HG02763 (cell line): ENCODE data around the gene CNTNAP5.

Source experiments
- ATAC-seq: cut with Tn5 transposase; IDR thresholded peaks from one replicate; pipeline ENCODE4 v1.9.1; 2021; ENCODE audit warnings: mild to moderate bottlenecking, moderate library complexity; ENCODE audit not compliant: unreplicated experiment

Gene CNTNAP5

DNA sequence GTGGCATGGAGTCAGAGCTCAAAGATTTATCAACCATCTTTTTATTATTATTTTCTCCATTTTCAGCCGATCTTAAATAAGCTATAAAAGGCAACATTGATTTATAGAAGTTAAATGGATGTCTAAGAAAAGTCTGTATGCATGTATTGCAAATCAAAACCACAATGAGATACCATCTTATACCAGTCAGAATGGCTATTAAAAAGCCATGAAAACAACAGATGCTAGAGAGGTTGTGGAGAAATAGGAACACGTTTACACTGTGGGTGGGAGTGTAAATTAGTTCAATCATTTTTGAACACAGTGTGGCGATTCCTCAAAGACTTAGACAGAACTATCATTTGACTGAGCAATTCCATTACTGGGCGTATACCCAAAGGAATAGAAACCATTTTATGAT, 731.0 kb downstream of the CNTNAP5 start:
- ATAC-seq = no peak

DNA sequence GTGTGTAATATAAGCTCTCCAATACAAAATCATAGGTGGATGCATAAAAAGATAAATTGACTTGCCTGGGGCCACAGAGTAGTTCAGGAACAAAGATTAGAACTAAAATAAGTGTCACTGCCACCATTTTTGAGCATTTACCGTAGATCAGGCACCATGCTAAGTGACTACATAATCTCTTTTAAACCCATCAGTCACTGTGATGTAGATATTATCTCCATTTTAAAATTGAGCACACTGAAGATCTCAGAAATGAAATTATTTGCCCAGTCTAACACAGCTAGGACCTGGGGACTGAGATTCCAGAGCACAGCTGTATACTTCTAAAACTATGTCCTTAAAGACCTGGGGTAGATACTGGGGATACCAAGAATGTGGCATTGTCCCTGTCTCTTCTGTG, 737.3 kb downstream of the CNTNAP5 start:
- ATAC-seq = no peak

DNA sequence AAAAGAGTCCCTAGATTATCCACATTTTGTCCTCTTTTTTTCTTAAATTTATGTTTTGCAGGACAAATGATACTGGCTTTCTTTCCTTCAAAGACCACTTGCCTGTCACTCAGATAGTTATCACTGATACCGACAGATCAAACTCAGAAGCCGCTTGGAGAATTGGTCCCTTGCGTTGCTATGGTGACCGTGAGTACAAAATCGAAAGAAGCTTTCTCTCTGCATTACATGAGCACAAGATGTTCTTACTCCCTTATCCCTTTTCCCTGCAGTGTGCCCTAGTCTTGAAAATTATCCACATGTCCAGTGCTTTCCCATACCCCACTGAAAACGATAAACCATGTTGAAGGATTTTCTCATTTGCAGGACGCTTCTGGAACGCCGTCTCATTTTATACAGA, 738.5 kb downstream of the CNTNAP5 start:
- no peak for ATAC-seq

DNA sequence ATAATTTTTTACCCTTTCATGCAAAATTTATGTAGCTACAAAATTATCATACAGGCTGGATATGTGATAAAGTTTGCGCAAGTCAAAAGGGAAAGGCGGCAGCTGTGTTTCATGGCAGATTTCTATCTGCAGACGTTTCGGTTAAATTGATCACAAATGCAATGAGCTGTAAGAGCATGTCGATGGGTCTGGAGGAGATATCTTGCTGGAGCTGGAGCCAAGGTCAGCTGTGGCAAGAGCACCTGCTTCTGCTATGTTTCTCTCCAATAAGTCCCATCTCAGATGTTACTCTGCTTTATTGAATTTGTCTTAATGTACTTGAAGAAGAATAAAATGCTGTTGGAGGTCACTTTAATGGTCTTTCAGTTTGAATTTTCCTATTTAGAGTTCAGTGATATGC, 749.7 kb downstream of the CNTNAP5 start:
- no peak for ATAC-seq

DNA sequence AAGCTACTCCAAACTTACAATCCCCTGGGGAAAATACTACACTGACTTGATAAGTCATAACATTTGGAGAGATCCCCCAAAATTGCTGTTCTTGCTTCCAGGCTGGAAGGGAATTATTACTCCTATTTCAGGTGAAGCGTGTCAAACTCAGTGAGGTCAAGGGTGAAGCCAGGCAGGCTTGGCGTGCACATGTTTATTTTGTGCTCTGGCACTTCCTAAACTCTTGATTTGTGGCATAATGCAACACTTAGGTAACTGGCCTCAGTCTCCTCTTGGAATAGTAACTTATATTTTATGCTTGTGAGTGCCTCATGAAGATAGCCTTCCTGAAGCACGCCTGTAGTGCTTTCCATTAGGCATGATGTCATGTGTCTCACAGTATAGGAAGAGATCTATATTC, 751.2 kb downstream of the CNTNAP5 start:
- ATAC-seq = no peak

DNA sequence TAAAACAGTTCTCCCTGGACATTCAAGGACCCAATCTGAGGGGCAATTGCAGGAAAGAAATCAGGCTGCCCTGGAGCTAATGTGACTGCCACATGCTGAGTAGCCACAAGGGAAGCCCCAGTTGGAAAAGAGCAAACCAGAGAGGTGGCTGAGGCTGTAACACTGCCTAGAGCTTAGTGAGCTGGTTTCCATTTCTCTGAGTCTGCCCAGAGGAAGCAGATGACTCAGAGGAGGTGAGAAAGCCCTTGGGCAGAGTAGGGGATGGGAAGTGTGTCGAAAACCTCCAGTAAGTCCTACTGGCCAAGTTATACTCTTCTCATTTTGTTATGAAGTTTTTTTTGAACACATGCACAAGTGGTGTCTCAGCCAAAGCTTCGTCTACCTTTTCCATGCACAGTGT, 753.0 kb downstream of the CNTNAP5 start:
- no peak for ATAC-seq

DNA sequence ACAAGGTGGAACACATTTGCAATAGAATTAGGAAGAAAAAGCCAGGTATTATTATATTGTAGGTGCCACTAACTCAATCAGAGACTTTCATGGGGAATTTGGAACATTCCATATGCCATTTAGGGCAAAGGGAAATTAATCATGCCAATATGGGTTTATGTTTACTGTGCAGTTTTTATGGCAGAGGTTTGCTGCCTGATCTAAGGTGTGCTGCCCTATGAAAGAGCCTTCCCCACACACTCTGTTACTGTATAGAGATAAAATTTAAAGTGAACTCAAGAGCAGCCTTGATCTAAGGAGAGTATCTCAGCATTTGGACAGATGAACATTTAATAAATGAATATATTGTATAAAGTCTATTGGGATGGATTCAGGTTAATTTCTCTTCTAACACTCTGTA, 771.6 kb downstream of the CNTNAP5 start:
- no peak for ATAC-seq

DNA sequence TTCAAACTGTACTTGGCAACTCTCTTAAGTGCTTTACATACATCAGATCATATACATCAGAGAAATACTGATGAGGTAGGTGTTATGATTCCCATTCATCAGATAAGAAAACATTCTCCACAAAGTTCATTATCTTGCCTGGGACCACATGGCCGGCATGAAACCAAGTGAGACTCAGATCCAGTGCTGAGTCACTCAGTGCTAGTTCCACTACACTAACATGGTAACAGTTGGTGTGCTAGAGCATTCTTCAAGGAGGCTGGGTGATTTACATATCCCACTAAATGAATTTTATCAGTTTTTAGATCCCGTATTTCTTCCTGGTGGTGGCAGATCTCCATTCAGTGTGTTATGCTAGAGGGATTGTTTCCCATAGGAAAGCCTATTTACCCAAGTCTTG, 772.0 kb downstream of the CNTNAP5 start:
- ATAC-seq = no peak

DNA sequence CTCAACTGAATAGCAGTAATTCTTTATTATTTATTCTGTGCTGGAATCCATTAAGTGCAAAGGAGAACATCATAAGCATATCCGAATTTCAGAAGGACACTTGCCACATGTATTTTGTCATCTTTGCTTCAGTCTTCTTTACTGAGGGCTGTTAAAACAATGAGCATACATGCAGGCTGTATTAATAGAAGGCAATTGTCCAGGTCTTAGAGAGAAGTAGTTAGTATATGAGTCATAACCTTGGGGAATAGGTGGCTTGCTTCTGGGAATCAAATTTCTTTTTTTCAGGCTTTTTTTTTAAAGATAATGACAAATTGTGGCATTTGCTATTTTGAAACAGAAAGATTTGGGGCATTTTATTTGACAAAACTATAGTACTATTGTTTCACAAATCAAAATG, 773.5 kb downstream of the CNTNAP5 start:
- no peak for ATAC-seq

DNA sequence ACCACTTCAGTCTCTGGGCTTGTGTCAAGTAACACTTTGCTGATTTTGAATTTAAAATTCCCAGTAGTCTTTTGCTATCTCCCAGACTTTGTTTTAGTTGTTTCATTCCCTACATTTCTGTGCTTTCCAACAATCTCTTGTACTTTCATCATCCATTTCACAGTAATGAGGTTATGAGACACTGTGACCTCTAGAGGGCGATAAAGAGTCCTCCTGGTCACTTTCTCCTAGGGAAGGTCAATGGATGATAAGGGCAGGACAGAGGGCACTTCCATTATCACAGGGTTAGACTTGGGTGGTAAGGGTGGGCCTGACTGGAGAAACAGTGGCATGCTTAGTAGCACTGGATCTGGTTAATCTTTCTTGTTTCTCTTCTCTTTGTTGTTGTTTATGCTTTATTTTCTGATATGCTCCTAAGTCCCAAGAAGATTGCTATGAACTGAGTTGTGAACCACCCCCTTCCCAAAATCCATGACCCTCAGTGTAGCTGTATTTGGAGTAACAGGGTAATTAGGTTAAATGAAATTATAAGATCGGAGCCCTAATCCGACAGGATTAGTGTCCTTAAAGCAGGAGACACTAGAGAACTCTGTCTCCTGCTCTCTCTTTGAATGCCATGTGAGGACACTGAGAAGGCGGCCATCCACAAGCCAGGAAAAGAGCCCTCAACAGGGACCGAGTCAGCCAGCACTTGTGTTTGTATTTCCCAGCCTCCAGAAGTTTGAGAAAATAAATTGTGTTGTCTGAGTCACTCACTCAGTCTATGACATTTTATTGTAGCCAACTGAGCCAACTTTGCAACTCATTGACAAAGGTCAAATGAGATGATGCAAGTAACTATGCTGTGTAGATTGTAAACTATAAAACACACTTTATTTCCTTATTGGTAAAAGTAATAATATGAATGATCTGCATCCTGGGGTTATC, 779.2 kb downstream of the CNTNAP5 start:
- ATAC-seq = no peak

DNA sequence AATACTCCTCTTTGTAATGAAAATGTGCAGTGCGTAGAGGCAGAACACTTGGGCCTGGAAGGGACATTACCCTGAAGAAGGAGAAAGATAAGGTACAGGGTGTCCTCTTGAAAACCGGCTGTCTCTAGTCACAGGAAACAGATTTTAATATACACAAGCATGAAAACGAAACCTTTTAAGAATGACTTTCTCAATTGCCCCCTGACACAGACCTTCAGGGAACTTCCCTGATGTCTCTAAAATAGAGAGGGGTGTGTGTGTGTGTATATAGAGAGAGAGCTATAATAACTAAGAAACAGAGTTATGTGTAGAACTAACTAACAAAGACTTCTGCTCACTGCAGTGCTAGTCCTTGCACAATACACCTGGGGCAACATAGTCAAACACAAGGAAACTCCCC, 780.0 kb downstream of the CNTNAP5 start:
- ATAC-seq = no peak

DNA sequence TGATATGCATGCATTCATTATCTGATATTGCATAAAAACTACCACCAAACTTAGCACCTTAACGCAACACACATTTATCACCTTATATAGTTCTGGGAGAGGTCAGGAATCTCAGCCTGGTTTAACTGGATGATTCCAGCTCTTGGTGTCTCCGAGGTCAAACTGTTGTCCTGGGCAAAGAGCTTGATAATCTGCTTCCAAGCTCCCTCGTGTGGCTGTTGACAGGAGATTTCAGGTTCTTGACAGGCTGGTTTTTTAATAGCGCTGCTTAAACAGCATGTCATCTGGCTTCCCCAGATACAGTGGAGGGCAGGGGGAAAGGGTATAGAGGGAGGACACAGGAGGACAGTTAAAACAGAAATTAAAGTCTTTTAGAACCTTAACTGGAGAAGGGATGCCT, 785.0 kb downstream of the CNTNAP5 start:
- no peak for ATAC-seq

DNA sequence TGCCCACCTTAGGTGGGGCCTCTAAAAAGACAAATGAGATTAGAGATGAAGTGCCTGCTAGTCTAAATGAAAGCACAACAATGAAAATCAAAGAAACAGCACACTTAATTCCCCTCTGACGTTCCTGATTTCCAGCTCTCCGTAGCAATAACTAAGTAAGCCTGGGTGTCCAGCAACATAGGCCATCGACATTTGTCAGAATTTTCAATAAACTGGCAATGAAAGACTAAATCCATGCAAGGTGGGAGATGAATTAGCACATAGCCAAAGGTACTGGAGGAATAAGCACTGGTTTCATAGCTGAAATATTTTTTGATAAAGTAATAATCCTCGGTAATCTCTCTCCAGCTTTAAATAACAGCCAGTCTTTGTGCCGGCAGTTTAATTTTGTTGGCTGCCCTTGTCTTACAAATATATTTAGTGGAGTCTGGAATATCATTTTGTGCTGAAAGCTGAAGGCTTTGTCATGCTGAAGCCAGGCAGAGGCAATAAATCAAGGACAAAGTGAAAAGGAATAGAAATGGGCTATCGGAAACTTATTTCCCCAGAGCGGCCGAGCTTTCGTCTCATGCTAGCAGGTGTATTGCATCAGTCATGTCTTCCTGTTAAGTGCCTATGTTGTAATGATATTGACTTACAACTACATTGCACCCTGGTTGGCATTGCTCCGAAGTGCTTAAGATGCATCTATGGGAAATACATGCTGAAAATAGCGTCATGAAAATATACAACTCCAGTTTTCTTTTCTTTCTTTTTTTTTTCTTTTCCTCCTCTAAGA, 790.1 kb downstream of the CNTNAP5 start:
- no peak for ATAC-seq

DNA sequence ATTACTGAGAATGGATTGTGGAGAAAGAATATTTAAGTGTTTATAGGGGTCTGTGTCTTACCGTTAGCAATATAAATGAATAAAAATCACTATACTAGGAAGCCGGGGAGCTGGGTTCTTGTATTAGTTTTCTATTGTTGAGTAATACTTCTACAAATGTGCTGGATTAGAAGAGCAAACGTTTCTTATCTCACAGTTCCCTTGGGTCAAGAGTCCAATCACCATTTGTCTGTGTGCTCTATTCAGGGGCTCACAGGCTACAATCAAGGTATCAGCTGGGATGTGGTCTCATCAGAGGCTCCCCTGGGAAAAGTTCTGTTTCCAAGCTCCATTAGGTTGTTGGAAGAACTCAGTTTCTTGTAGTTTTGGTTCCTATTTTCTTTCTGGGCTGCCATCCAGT, 790.9 kb downstream of the CNTNAP5 start:
- no peak for ATAC-seq

DNA sequence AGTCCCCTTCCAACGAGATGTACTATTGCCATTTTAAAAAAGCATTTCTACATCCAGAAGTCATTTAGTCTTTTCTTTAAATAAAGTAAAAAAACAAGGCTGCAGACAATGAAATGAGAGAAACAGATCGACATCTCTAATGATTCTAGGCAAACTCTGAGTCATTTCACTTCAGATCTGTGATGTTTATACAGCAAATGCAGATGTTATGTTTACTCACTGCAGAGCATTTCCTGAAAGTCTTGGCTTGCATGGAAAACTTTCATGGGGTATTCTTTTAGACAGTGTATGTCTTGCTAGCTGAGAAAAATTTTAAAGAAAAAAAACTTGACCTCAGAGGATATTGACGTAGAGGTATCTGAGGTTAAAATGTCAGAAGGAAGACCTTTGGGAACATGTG, 797.4 kb downstream of the CNTNAP5 start:
- ATAC-seq = no peak

DNA sequence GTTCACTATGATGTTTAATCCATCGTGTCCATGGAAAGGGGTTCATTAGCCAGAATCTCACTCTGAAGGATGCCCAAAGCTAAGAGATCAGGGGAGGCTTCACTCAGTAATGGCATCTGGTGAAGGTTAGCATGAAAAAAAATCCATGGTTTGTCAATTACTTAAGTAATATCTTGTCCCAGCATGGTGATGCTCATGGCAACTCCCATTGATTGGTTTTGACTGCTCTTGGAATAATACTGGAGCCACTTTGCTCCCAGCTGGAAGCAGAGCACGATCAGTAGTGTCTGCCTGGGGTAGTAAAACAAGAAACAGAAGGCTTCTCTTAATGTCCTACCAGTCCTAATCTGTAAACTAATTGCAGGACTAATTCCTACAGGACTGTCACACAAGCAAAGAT, 799.4 kb downstream of the CNTNAP5 start:
- no peak for ATAC-seq

DNA sequence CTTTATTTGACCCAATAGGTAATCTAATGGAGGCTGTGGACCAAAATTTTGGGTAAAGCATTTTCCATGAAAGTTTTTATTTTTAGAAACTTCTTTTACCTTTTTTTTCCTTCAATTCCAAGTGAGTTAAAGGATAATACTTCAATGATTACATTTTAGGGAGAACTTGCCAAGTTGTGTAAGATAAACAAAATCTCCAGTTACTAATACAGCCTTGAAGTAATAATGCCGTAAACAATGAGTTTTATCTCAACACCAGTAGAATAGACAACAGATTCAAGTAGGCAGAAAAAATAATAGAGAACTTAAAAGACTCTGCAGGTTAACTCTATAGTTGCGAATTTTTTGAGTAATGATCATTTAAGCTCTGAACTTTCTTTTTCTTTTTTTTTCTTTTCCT, 807.4 kb downstream of the CNTNAP5 start:
- ATAC-seq = no peak

DNA sequence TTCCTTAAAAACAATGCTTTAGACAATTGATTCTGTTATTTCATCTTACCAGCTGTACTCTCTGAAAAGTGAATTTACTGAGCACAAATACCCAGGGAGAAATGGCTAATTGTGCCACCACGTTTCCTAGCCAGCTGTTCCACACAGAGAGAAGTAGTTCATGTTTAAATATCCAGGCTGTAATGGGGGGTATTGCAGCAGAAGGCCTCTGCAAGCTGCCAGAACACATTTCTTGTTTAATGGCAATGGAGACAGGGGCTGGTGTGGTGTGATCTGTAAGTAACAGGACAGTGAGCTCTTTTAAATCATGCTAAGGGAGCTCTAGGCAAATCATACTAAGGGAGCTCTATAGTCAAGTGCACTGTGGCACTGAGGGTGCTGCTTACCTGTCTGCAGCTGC, 809.2 kb downstream of the CNTNAP5 start:
- no peak for ATAC-seq

DNA sequence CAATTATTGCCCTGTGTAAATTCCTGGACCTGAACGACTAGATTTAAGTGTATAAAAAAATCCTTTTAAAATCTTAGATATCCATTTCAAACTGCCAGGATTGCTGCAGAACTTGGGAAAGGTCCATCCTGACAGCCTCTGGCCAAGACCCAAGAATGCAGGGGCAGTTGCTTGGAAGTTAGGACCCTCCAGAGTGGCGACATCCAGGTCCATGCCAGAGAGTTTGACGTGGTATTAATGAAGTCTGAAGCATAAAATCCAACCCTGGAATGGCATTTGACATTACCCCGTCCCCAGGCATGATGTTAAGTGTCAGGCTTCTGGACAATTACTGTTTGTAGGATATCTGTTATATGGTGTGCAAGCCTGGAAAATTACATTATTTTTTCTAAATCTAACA, 810.2 kb downstream of the CNTNAP5 start:
- ATAC-seq = no peak

DNA sequence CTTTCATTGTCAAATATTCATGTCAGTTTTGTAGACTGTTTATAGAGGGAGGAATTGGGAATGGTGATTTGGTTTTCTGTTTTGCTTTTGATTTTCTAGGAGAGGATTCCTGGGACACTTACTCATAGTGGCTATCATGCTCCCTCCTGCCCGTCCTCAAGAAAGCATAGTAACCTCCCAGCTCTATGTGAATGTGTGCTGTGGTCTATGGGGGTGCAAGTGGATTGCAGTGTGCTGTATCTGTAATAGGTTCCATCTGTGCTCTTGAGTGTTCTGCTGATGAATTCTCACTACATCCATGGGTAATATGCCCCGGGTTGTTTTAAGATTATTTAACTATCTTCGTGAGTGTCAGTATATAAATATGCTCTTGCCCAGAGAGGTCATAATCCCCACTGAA, 811.3 kb downstream of the CNTNAP5 start:
- ATAC-seq = no peak

DNA sequence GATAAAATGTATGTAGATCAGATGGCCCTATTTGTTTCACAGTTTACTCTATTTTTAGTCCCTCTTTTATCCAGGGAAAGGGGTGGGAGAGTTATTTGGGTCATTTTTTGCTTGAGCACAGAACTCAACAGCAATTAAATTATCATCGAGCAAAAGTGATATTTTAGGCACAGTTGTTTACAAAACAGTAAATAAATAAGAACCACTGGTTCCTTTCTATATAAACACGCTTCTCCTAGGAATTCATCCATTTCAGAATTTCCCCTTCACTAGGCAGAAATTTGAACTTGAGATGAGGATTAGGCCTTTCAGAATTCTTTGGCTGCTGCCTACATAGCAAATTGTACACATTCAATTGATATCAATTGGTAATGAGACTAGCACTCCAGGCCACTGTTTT, 812.4 kb downstream of the CNTNAP5 start:
- ATAC-seq = no peak

DNA sequence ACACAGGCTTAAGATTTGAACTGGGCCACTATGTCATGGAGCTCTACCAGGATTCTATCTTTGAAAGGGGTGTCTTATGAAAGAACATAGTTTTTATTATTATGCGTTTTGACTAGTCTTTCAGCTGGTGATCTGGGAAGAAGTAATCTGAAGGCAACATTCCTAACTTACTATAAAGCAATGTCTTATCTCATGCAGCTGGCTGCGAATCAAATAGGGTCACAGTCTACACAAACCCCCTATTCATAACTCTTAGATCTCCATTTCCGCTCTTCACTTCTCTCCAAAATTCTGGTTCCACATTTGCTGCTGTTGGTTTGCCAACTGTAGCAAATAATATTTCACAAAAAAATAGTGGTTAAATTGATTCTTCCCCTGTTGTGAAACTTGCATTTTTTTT, 813.3 kb downstream of the CNTNAP5 start:
- ATAC-seq = no peak
